ENCODE data around the gene FAM83D. TPM values are rescaled to one million over a fixed set of nuclear protein-coding genes. Genes with fewer than 3 reads are reported as not detected.
A peak's percentile ranks its signal among the peaks of the same experiment; 100 is the strongest.

Gene FAM83D
- total RNA-seq, 3 donors from 2014 or later (not counting 1 experiment from before 2014, with no cell fraction given) = 1.1 to 2.7 (median 2.1) TPM

- Histone ChIP-seq H3K4me3 (ENCODE audit: low read length) (no peak overlapping the region), H3K36me3 (ENCODE audit: control insufficient read depth, insufficient read depth, low read length) (peaks cover 61% of the 10 kb centered on the region), H3K27ac (ENCODE audit: low read length) (no peak overlapping the region), H3K9me3 (ENCODE audit: control insufficient read depth, insufficient read depth, low read length) (no peaks in the 10 kb centered on the region), H3K4me1 (ENCODE audit: control insufficient read depth, insufficient read depth, low read length) (no peaks in the 10 kb centered on the region), H3K27me3 (ENCODE audit: control insufficient read depth, insufficient read depth, low read length) (no peaks in the 10 kb centered on the region)
- WGBS (ENCODE audit: insufficient coverage) = 95% methylated on average over 6 of the region's 7 CpGs
- intact Hi-C loops (cut with micrococcal nuclease) = no loop called here
- Mint-ChIP-seq H3K9me3 (no peaks in the 10 kb centered on the region), H3K27me3 (ENCODE audit: low read depth in 2 of 2) (no peaks in the 10 kb centered on the region), H3K4me3 (no peak overlapping the region), H3K4me1 (no peaks in the 10 kb centered on the region), H3K27ac (no peak overlapping the region), H3K36me3 (no peaks in the 10 kb centered on the region)
- no peak for TF ChIP-seq CTCF (IDR thresholded peaks at IDR 0.05)
- no peak for ATAC-seq
- DNase-seq = no peak
Measured at GRCh38 chr20:38915355-38915754, 10.9 kb upstream of the FAM83D start.

GRCh38 chr20:38917657-38918056 lies 8.6 kb upstream of the FAM83D start:
- no peak for TF ChIP-seq CTCF (IDR thresholded peaks at IDR 0.05)
- no peak overlapping the region for H3K4me3 Mint-ChIP-seq
- no peak for DNase-seq
- H3K27ac Mint-ChIP-seq = no peak overlapping the region
- H3K9me3 Mint-ChIP-seq = no peaks in the 10 kb centered on the region
- intact Hi-C loops (cut with micrococcal nuclease) = no loop called here
- no peak overlapping the region for H3K4me3 ChIP-seq (ENCODE audit: low read length)
- no peak overlapping the region for H3K27ac ChIP-seq (ENCODE audit: low read length)
- no peaks in the 10 kb centered on the region for H3K36me3 Mint-ChIP-seq
- H3K9me3 ChIP-seq (ENCODE audit: control insufficient read depth, insufficient read depth, low read length) = no peaks in the 10 kb centered on the region
- H3K27me3 Mint-ChIP-seq (ENCODE audit: low read depth in 2 of 2) = no peaks in the 10 kb centered on the region
- no peaks in the 10 kb centered on the region for H3K4me1 Mint-ChIP-seq
- no peak for ATAC-seq
- H3K27me3 ChIP-seq (ENCODE audit: control insufficient read depth, insufficient read depth, low read length) = no peaks in the 10 kb centered on the region
- H3K4me1 ChIP-seq (ENCODE audit: control insufficient read depth, insufficient read depth, low read length) = no peaks in the 10 kb centered on the region
- 98% methylated on average over 4 of the region's 4 CpGs for WGBS (ENCODE audit: insufficient coverage)
- H3K36me3 ChIP-seq (ENCODE audit: control insufficient read depth, insufficient read depth, low read length) = peaks cover 58% of the 10 kb centered on the region

GRCh38 chr20:38918172-38918571 lies 8.0 kb upstream of the FAM83D start:
- H3K4me3 ChIP-seq (ENCODE audit: low read length) = no peak overlapping the region
- 97% methylated on average over 19 of the region's 19 CpGs for WGBS (ENCODE audit: insufficient coverage)
- peak in 1 of 3 donors; percentile 6 for ATAC-seq
- peaks cover 58% of the 10 kb centered on the region for H3K36me3 ChIP-seq (ENCODE audit: control insufficient read depth, insufficient read depth, low read length)
- Mint-ChIP-seq H3K4me1 (no peaks in the 10 kb centered on the region), H3K4me3 (no peak overlapping the region), H3K27ac (no peak overlapping the region), H3K36me3 (no peaks in the 10 kb centered on the region), H3K27me3 (ENCODE audit: low read depth in 2 of 2) (no peaks in the 10 kb centered on the region), H3K9me3 (no peaks in the 10 kb centered on the region)
- no peaks in the 10 kb centered on the region for H3K4me1 ChIP-seq (ENCODE audit: control insufficient read depth, insufficient read depth, low read length)
- H3K27me3 ChIP-seq (ENCODE audit: control insufficient read depth, insufficient read depth, low read length) = no peaks in the 10 kb centered on the region
- H3K9me3 ChIP-seq (ENCODE audit: control insufficient read depth, insufficient read depth, low read length) = no peaks in the 10 kb centered on the region
- TF ChIP-seq CTCF (IDR thresholded peaks at IDR 0.05) = no peak
- DNase-seq = no peak
- H3K27ac ChIP-seq (ENCODE audit: low read length) = no peak overlapping the region
- intact Hi-C loops (cut with micrococcal nuclease) = no loop called here

GRCh38 chr20:38919683-38920082 lies 6.5 kb upstream of the FAM83D start:
- DNase-seq = no peak
- H3K27ac Mint-ChIP-seq = no peak overlapping the region
- Histone ChIP-seq H3K27me3 (ENCODE audit: control insufficient read depth, insufficient read depth, low read length) (no peaks in the 10 kb centered on the region), H3K27ac (ENCODE audit: low read length) (no peak overlapping the region), H3K4me1 (ENCODE audit: control insufficient read depth, insufficient read depth, low read length) (no peaks in the 10 kb centered on the region), H3K4me3 (ENCODE audit: low read length) (no peak overlapping the region), H3K36me3 (ENCODE audit: control insufficient read depth, insufficient read depth, low read length) (peaks cover 48% of the 10 kb centered on the region), H3K9me3 (ENCODE audit: control insufficient read depth, insufficient read depth, low read length) (no peaks in the 10 kb centered on the region)
- no peak overlapping the region for H3K4me3 Mint-ChIP-seq
- H3K36me3 Mint-ChIP-seq = no peaks in the 10 kb centered on the region
- TF ChIP-seq CTCF (IDR thresholded peaks at IDR 0.05) = no peak
- ATAC-seq = no peak
- H3K4me1 Mint-ChIP-seq = no peaks in the 10 kb centered on the region
- intact Hi-C loops (cut with micrococcal nuclease) = no loop called here
- WGBS (ENCODE audit: insufficient coverage) = 96% methylated on average over 7 of the region's 7 CpGs
- no peaks in the 10 kb centered on the region for H3K9me3 Mint-ChIP-seq
- H3K27me3 Mint-ChIP-seq (ENCODE audit: low read depth in 2 of 2) = no peaks in the 10 kb centered on the region
